Right lobe of liver (tissue), 6 donors: Measurements from ENCODE around the gene IL27RA. TPM values are rescaled to one million over a fixed set of nuclear protein-coding genes. Genes with fewer than 3 reads are reported as not detected.

Experiments
- ATAC-seq, 4 donors: fragments of 200-7000 bp; cut with Tn5 transposase; one replicate each; pipeline ENCODE4 v1.9.1; 2020; ENCODE audit warnings: mild to moderate bottlenecking in 4 of 4, moderate library complexity in 4 of 4
- DNase-seq, 3 donors: peaks; one replicate each; pipeline ENCODE4 v3.0.0-alpha.2; 2020
- H3K27ac ChIP-seq, 3 donors: fragments of 200-600 bp; one replicate each; pipeline ENCODE4 v1.8.0; 2022
- H3K27me3 ChIP-seq, 2 donors: fragments of 200-600 bp; one replicate each; pipeline ENCODE4 v1.8.0; 2022
- H3K36me3 ChIP-seq, 4 donors: fragments of 200-600 bp; sonication (generic) in 1 of 4; one replicate each; pipeline versions ENCODE4 v1.5.1 to v1.8.0; 2017 to 2022; ENCODE audit warnings: control low read depth in 1 of 4
- H3K4me1 ChIP-seq, 4 donors: fragments of 200-600 bp; sonication (generic) in 1 of 4; one replicate each; pipeline versions ENCODE4 v1.5.1 to v1.8.0; 2017 to 2022; ENCODE audit warnings: control low read depth in 1 of 4
- H3K4me3 ChIP-seq, 3 donors: fragments of 200-600 bp; one replicate each; pipeline ENCODE4 v1.8.0; 2022
- H3K9me3 ChIP-seq, 4 donors: fragments of 200-600 bp; sonication (generic) in 1 of 4; one replicate each; pipeline versions ENCODE4 v1.5.1 to v1.8.0; 2017 to 2022; ENCODE audit warnings: control low read depth in 1 of 4
- CTCF ChIP-seq, 4 donors: fragments of 200-600 bp in 3 of 4; fragments of 450-650 bp in 1 of 4; IDR thresholded peaks; one replicate each; pipeline versions ENCODE4 v1.5.1 to v1.8.0; 2016 to 2022; ENCODE audit warnings: antibody characterized with exemption in 4 of 4, mild to moderate bottlenecking in 2 of 4
- POLR2A ChIP-seq: fragments of 450-650 bp; IDR thresholded peaks from one replicate; pipeline ENCODE4 v1.6.1; 2017; ENCODE audit warnings: antibody characterized with exemption, mild to moderate bottlenecking
- WGBS: methylation state at CpG from one replicate; pipeline ENCODE4 v1.1.6; 2018; ENCODE audit warnings: low coverage, low lambda C conversion rate; ENCODE audit not compliant: insufficient coverage; ENCODE audit errors: missing lambda C conversion rate; 5-methylcytosine and 5-hydroxymethylcytosine counted together
- intact Hi-C, 2 donors: fragments of 100-400 bp; cut with DNase I; formaldehyde crosslinking; loops; one replicate each; pipeline versions ENCODE4 v1.11.2 to v1.14.1; 2022
- total RNA-seq, 6 experiments: library from RNA; depleted of rRNA in 2 of 6; stranded (reverse); fragments of >200 nt in 2 of 6; fragmentation: NEBNext Ultra II Directional in 3 of 6; extraction: Animal tissue kit (Norgen Biotek cat#: 25700) in 3 of 6; gene quantifications; one replicate each; pipeline versions ENCODE4 v1.1.0 to v1.2.4, GENCODE V29; 2016 to 2023
- donor health status: DM: no; HTN: yes; CAD: no.
- donor health status: DM: no; HTN: no; CAD: no.
- donor health status: DM: no; HTN: no; CAD: no.
- donor health status: DM: no; HTN: yes; CAD: no.
- donor health status: DM: no; HTN: yes; CAD: no.

The IL27RA gene
- total RNA-seq, 6 experiments from 2014 or later: 1.1 to 3.0 (median 1.5) TPM

DNA sequence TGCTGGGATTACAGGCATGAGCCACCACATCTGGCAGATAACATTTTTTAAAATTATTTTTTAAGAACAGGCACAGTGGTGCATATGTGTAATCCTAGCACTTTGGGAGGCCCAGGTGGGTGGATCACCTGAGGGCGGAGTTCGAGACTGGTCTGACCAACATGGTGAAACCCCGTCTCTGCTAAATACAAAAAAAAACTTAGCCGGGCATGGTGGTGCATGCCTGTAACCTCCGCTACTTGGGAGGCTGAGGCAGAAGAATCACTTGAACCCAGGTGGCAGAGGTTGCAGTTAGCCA, 30.9 kb downstream of the IL27RA start:
- H3K36me3 ChIP-seq: no peaks in the 10 kb centered on the region
- WGBS: 60% methylated on average over 3 of the region's 5 CpGs
- H3K27ac ChIP-seq: peak overlapping the region in 2 of 3 donors; percentile 74 to 92
- TF ChIP-seq POLR2A (no peak), CTCF (IDR thresholded peaks at IDR 0.05) (no peak)
- no peaks in the 10 kb centered on the region for H3K27me3 ChIP-seq
- no peak for DNase-seq
- H3K4me1 ChIP-seq: peaks cover 0 to 27% (median 9%) of the 10 kb centered on the region in 4 donors
- no peak overlapping the region for H3K4me3 ChIP-seq
- no peak for ATAC-seq
- intact Hi-C loops: no loop called here
- no peaks in the 10 kb centered on the region for H3K9me3 ChIP-seq

DNA sequence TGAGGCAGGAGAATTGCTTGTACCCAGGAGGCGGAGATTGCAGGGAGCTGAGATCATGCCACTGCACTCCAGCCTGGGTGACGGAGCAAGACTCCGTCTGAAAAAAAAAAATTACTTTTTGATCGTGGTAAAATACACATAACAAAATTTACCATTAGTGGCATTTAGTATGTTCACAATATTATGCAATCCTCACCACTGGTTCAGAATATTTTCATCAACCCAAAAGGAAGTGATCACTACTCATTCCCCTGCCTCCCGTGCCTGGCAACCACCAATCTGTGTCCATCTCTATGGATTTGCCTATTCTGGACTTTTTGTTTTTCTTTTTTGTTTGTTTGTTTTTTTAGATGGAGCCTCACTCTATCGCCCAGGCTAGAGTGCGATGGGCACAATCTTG, 31.5 kb downstream of the IL27RA start:
- Histone ChIP-seq H3K9me3 (no peaks in the 10 kb centered on the region), H3K36me3 (no peaks in the 10 kb centered on the region), H3K27ac (no peak overlapping the region), H3K4me3 (no peak overlapping the region), H3K4me1 (peaks cover 0 to 27% (median 9%) of the 10 kb centered on the region in 4 donors), H3K27me3 (no peaks in the 10 kb centered on the region)
- 71% methylated on average over 7 of the region's 7 CpGs for WGBS
- DNase-seq: no peak
- intact Hi-C loops: no loop called here
- TF ChIP-seq POLR2A: no peak
- no peak for TF ChIP-seq CTCF (IDR thresholded peaks at IDR 0.05)
- ATAC-seq: no peak

GRCh38 chr19:14066134-14066533, 34.6 kb downstream of the IL27RA start:
- DNase-seq (no peak), ATAC-seq (no peak)
- no peaks in the 10 kb centered on the region for H3K27me3 ChIP-seq
- H3K9me3 ChIP-seq: no peaks in the 10 kb centered on the region
- TF ChIP-seq CTCF (IDR thresholded peaks at IDR 0.05): no peak
- no peak for TF ChIP-seq POLR2A
- H3K4me3 ChIP-seq: no peak overlapping the region
- H3K36me3 ChIP-seq: no peaks in the 10 kb centered on the region
- intact Hi-C loops: no loop called here
- H3K27ac ChIP-seq: no peak overlapping the region
- 83% methylated on average over 2 of the region's 2 CpGs for WGBS
- H3K4me1 ChIP-seq: peaks cover 0 to 5% (median under 1%) of the 10 kb centered on the region in 4 donors

- no peak for ATAC-seq
- Histone ChIP-seq H3K4me3 (no peak overlapping the region), H3K9me3 (no peaks in the 10 kb centered on the region), H3K4me1 (peaks cover 0 to 16% (median 7%) of the 10 kb centered on the region in 4 donors), H3K27ac (no peak overlapping the region), H3K27me3 (no peaks in the 10 kb centered on the region), H3K36me3 (no peaks in the 10 kb centered on the region)
- intact Hi-C loops: no loop called here
- TF ChIP-seq POLR2A (no peak), CTCF (IDR thresholded peaks at IDR 0.05) (no peak)
- DNase-seq: no peak
- WGBS: 95% methylated on average over 17 of the region's 43 CpGs
These were observed 38.9 kb downstream of the IL27RA start for GRCh38 chr19:14070268-14071050.
